ENCODE data around the gene ARHGDIB. TPM values are rescaled to one million over a fixed set of nuclear protein-coding genes. Genes with fewer than 3 reads are reported as not detected.
A peak's percentile ranks its signal among the peaks of the same experiment; 100 is the strongest.

The ARHGDIB gene
- total and polyA plus RNA-seq, 2 experiments from 2014 or later = 3.8 to 6.7 TPM

GRCh38 chr12:14956024-14956891 is 5.1 kb downstream of the ARHGDIB start:
- Histone ChIP-seq H3K4me1 (ENCODE audit: low read depth) (no peaks in the 10 kb centered on the region), H3K9me3 (ENCODE audit: low read depth) (no peaks in the 10 kb centered on the region), H3K36me3 (no peaks in the 10 kb centered on the region), H3K4me3 (no peak overlapping the region), H3K27ac (no peak overlapping the region), H3K27me3 (no peaks in the 10 kb centered on the region)
- TF ChIP-seq CTCF (IDR thresholded peaks at IDR 0.05; ENCODE audit: low read depth, low read length) = no peak
- no peak for DNase-seq (ENCODE audit: low read depth in 1 of 2, low spot score in 1 of 2)

GRCh38 chr12:14954269-14954668 is 7.1 kb downstream of the ARHGDIB start:
- Histone ChIP-seq H3K4me1 (ENCODE audit: low read depth) (peaks cover 12% of the 10 kb centered on the region), H3K27me3 (no peaks in the 10 kb centered on the region), H3K36me3 (no peaks in the 10 kb centered on the region), H3K4me3 (no peak overlapping the region), H3K27ac (no peak overlapping the region), H3K9me3 (ENCODE audit: low read depth) (no peaks in the 10 kb centered on the region)
- no peak for DNase-seq (ENCODE audit: low read depth in 1 of 2, low spot score in 1 of 2)
- TF ChIP-seq CTCF (IDR thresholded peaks at IDR 0.05; ENCODE audit: low read depth, low read length) = no peak

DNA sequence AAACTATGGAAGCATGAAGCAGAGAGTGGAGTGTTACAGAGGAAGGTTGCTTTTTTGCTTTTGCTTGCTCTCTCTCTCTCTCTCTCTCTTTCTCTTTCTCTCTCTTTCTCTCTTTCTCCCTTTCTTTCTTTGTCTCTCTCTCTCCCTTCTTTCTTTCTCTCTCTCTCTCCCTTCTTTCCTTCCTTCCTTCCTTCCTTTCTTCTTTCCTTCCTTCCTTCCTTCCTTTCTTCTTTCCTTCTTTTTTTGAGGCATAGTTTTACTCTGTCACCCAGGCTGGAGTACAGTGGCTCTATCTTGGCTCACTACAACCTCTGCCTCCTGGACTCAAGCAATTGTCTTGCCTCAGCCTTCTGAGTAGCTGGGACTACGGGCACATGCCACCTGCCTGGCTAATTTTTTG is 7.6 kb downstream of the ARHGDIB start:
- no peak for TF ChIP-seq CTCF (IDR thresholded peaks at IDR 0.05; ENCODE audit: low read depth, low read length)
- H3K4me3 ChIP-seq = no peak overlapping the region
- no peaks in the 10 kb centered on the region for H3K9me3 ChIP-seq (ENCODE audit: low read depth)
- H3K27me3 ChIP-seq = no peaks in the 10 kb centered on the region
- H3K27ac ChIP-seq = no peak overlapping the region
- no peaks in the 10 kb centered on the region for H3K36me3 ChIP-seq
- no peak for DNase-seq (ENCODE audit: low read depth in 1 of 2, low spot score in 1 of 2)
- H3K4me1 ChIP-seq (ENCODE audit: low read depth) = peaks cover 18% of the 10 kb centered on the region

DNA sequence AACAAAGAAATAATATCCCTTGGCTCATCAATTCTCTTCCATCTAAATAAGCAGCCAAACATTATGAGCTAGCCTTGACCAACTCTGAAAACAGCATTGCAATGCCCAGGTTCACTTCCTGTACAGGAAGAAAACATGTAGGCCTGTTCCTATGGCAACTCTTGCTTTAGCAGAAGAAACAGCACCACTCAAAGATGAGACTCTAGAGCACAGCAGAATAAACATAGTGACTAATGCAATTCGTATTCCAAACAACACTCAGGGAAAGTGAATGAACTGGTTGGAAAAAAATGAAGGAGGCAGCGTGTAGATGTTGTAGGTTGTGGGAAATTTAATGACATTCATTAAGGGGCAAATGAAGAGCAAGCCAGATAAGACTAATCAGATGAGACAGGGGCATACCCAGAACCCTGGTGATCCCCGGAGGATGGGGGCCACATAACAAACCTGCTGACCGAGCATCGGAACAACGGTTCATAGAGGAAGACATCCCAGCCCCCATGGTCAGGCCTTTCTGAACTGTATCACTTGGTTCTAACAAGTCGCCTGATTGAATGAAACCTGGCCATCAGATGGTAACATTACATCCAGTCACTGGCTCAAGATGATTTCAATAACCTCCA is 9.0 kb downstream of the ARHGDIB start:
- Histone ChIP-seq H3K4me1 (ENCODE audit: low read depth) (peaks cover 26% of the 10 kb centered on the region), H3K4me3 (no peak overlapping the region), H3K9me3 (ENCODE audit: low read depth) (no peaks in the 10 kb centered on the region), H3K36me3 (no peaks in the 10 kb centered on the region), H3K27me3 (no peaks in the 10 kb centered on the region), H3K27ac (no peak overlapping the region)
- DNase-seq (ENCODE audit: low read depth in 1 of 2, low spot score in 1 of 2) = peak in 1 of 2 donors; percentile 95
- no peak for TF ChIP-seq CTCF (IDR thresholded peaks at IDR 0.05; ENCODE audit: low read depth, low read length)

DNA sequence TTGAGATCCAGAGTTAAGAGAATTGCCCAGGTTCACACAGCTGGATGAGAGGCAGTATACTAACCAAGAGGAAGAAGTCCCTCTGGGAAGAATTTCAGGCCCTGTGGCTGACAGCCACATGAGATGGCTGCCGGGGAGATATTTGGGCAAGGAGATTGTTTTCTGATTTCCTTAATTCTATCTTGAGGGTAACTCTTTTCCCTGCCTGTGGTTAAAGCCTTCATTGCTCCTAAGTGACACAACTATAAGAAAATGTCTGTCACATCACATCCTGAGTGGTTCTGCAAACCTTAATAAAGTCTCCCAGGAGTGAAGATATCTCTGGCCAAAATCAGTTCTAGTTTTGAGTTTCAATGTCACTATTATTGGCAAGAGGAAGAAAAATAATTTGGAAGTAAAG is 9.6 kb downstream of the ARHGDIB start:
- DNase-seq (ENCODE audit: low read depth in 1 of 2, low spot score in 1 of 2) = no peak
- H3K27ac ChIP-seq = no peak overlapping the region
- no peak for TF ChIP-seq CTCF (IDR thresholded peaks at IDR 0.05; ENCODE audit: low read depth, low read length)

More for the DNA sequence above, 9.6 kb downstream of the ARHGDIB start:
- H3K27me3 ChIP-seq = no peaks in the 10 kb centered on the region
- no peaks in the 10 kb centered on the region for H3K9me3 ChIP-seq (ENCODE audit: low read depth)
- H3K4me3 ChIP-seq = no peak overlapping the region
- H3K36me3 ChIP-seq = no peaks in the 10 kb centered on the region
- peaks cover 26% of the 10 kb centered on the region for H3K4me1 ChIP-seq (ENCODE audit: low read depth)
